Thyroid gland (tissue), 4 donors: ENCODE measurements around the gene AIM2.

Source experiments
- POLR2A ChIP-seq, 2 donors: fragments of 450-650 bp; IDR thresholded peaks; one replicate each; pipeline ENCODE4 v1.6.1; 2017; ENCODE audit warnings: antibody characterized with exemption in 2 of 2, mild to moderate bottlenecking in 2 of 2, moderate library complexity in 1 of 2
- TF ChIP-seq, protein P1 (sequence below), 6 experiments: fragments of 200-600 bp in 3 of 6; fragments of 450-650 bp in 3 of 6; sonication (generic) in 3 of 6; IDR thresholded peaks; one replicate each; pipeline ENCODE4 v1.5.1; 2016 to 2019; ENCODE audit warnings: antibody characterized with exemption in 6 of 6, mild to moderate bottlenecking in 2 of 6, inconsistent platforms in 1 of 6, moderate library complexity in 1 of 6

GRCh38 chr1:159088050-159088449 is 11.5 kb upstream of the AIM2 start:
- no peak for TF ChIP-seq POLR2A (IDR thresholded peaks at IDR 0.05)
- TF ChIP-seq, protein P1, sequence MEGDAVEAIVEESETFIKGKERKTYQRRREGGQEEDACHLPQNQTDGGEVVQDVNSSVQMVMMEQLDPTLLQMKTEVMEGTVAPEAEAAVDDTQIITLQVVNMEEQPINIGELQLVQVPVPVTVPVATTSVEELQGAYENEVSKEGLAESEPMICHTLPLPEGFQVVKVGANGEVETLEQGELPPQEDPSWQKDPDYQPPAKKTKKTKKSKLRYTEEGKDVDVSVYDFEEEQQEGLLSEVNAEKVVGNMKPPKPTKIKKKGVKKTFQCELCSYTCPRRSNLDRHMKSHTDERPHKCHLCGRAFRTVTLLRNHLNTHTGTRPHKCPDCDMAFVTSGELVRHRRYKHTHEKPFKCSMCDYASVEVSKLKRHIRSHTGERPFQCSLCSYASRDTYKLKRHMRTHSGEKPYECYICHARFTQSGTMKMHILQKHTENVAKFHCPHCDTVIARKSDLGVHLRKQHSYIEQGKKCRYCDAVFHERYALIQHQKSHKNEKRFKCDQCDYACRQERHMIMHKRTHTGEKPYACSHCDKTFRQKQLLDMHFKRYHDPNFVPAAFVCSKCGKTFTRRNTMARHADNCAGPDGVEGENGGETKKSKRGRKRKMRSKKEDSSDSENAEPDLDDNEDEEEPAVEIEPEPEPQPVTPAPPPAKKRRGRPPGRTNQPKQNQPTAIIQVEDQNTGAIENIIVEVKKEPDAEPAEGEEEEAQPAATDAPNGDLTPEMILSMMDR (IDR thresholded peaks at IDR 0.05), result no peak
